ENCODE results near the gene CSH1.
"Not testable (repeated sequence)": the region's sequence is repeated elsewhere in the genome, so short reads cannot be mapped to it uniquely, and the experiment has no call there.

- TF ChIP-seq CTCF (conservative IDR thresholded peaks at IDR 0.05 in 1 of 2, IDR thresholded peaks at IDR 0.05 in 1 of 2; ENCODE audit: low read depth in 1 of 2, low read length in 2 of 2) = peak in 1 of 2 donors; percentile 25
- not testable (repeated sequence) for TF ChIP-seq EZH2 (IDR thresholded peaks at IDR 0.05; ENCODE audit: low read length, missing control alignments)
Observed at GRCh38 chr17:63907161-63907778, 10.9 kb upstream of the CSH1 start.
